NCI-H2081 treated with DMSO at 0.1 percent for 48 hours (cell line): ENCODE data around the gene SEC22A.
"Not testable (repeated sequence)": the region's sequence is repeated elsewhere in the genome, so short reads cannot be mapped to it uniquely, and the experiment has no call there.

ENCODE experiments used
- DNase-seq: peaks from one replicate; lab custom pipeline; 2025; lab: John Stamatoyannopoulos, UW

Gene SEC22A

GRCh38 chr3:123180791-123181190 is 21.0 kb upstream of the SEC22A start:
- DNase-seq = no peak

- no peak for DNase-seq
These were observed 15.0 kb upstream of the SEC22A start for GRCh38 chr3:123186695-123187094.

- DNase-seq = no peak
These were observed 13.7 kb upstream of the SEC22A start for GRCh38 chr3:123188058-123188457.

GRCh38 chr3:123193448-123194101 is 8.2 kb upstream of the SEC22A start:
- no peak for DNase-seq

- DNase-seq = no peak
These were observed 7.2 kb upstream of the SEC22A start for GRCh38 chr3:123194552-123194951.

GRCh38 chr3:123198372-123198771 is 3.4 kb upstream of the SEC22A start:
- no peak for DNase-seq

- no peak for DNase-seq
These were observed 553 bp upstream of the SEC22A start for GRCh38 chr3:123201223-123201556.

GRCh38 chr3:123202451-123202850 is 708 bp downstream of the SEC22A start:
- DNase-seq = no peak

- DNase-seq = no peak
These were observed 17.2 kb downstream of the SEC22A start for GRCh38 chr3:123218990-123219389.

GRCh38 chr3:123221369-123221768 is 19.6 kb downstream of the SEC22A start:
- not testable (repeated sequence) for DNase-seq

- no peak for DNase-seq
These were observed 23.3 kb downstream of the SEC22A start for GRCh38 chr3:123225016-123225415.

GRCh38 chr3:123226549-123226948 is 24.8 kb downstream of the SEC22A start:
- DNase-seq = no peak

- DNase-seq = no peak
These were observed 27.4 kb downstream of the SEC22A start for GRCh38 chr3:123229145-123229544.

- DNase-seq = no peak
These were observed 35.2 kb downstream of the SEC22A start for GRCh38 chr3:123236902-123237301.

- not testable (repeated sequence) for DNase-seq
These were observed 37.4 kb downstream of the SEC22A start for GRCh38 chr3:123239186-123239585.

- DNase-seq = no peak
These were observed 38.0 kb downstream of the SEC22A start for GRCh38 chr3:123239756-123240155.

- DNase-seq = no peak
These were observed 42.4 kb downstream of the SEC22A start for GRCh38 chr3:123244128-123244527.

GRCh38 chr3:123246866-123247265 is 45.1 kb downstream of the SEC22A start:
- no peak for DNase-seq

GRCh38 chr3:123256256-123256655 is 54.5 kb downstream of the SEC22A start:
- no peak for DNase-seq

GRCh38 chr3:123258359-123258758 is 56.6 kb downstream of the SEC22A start:
- DNase-seq = no peak

- peak; percentile 66 for DNase-seq
These were observed 57.2 kb downstream of the SEC22A start for GRCh38 chr3:123258811-123259420.

- DNase-seq = no peak
These were observed 59.9 kb downstream of the SEC22A start for GRCh38 chr3:123261666-123262065.

- DNase-seq = no peak
These were observed 60.5 kb downstream of the SEC22A start for GRCh38 chr3:123262226-123262625.

- DNase-seq = no peak
These were observed 61.1 kb downstream of the SEC22A start for GRCh38 chr3:123262868-123263267.
